Activated CD8-positive, alpha-beta T cell treated with anti-CD3 and anti-CD28 coated beads for 36 hours (primary cell): ENCODE results near the gene TMEM200C. TPM values are rescaled to one million over a fixed set of nuclear protein-coding genes. Genes with fewer than 3 reads are reported as not detected.

ENCODE experiments used
- ATAC-seq: fragments of 200-7000 bp; cut with Tn5 transposase; one replicate; pipeline ENCODE4 v1.10.0; 2021; ENCODE audit warnings: mild to moderate bottlenecking, moderate library complexity
- CTCF ChIA-PET: fragments of 350-600 bp; sonication (Branson Sonifier 250); formaldehyde crosslinking; loops from one replicate; lab custom pipeline; 2021; ENCODE audit warnings: antibody characterized with exemption; lab: Charles Lee
- POLR2A ChIA-PET: fragments of 350-600 bp; sonication (Branson Sonifier 250); formaldehyde crosslinking; loops from one replicate; lab custom pipeline; 2021; ENCODE audit warnings: antibody characterized with exemption; lab: Charles Lee
- DNase-seq: peaks from one replicate; pipeline ENCODE4 v3.0.0-alpha.2; 2020
- H3K27ac Mint-ChIP-seq: one replicate; pipeline ENCODE4 v1.8.0; 2021; ENCODE audit warnings: mild to moderate bottlenecking, mixed read lengths
- H3K27me3 Mint-ChIP-seq: one replicate; pipeline ENCODE4 v1.8.0; 2021; ENCODE audit warnings: mixed read lengths
- H3K36me3 Mint-ChIP-seq: one replicate; pipeline ENCODE4 v1.8.0; 2021; ENCODE audit warnings: low read depth, mixed read lengths
- H3K4me1 Mint-ChIP-seq: one replicate; pipeline ENCODE4 v1.8.0; 2021; ENCODE audit warnings: low read depth, mixed read lengths
- H3K4me3 Mint-ChIP-seq: one replicate; pipeline ENCODE4 v1.8.0; 2021; ENCODE audit warnings: mild to moderate bottlenecking, moderate library complexity, mixed read lengths
- H3K9me3 Mint-ChIP-seq: one replicate; pipeline ENCODE4 v1.8.0; 2021; ENCODE audit warnings: mixed read lengths
- intact Hi-C: fragments of 100-400 bp; cut with micrococcal nuclease; formaldehyde crosslinking; loops from one replicate; pipeline ENCODE4 v1.10.0; 2022
- total RNA-seq, 2 experiments: library from RNA; stranded (reverse); gene quantifications; one replicate each; pipeline ENCODE4 v1.2.3, GENCODE V29; 2021
- TF ChIP-seq, protein P1 (sequence below): fragments of 200-600 bp; IDR thresholded peaks from one replicate; pipeline ENCODE4 v1.8.0; 2022; ENCODE audit warnings: antibody characterized with exemption, mild to moderate bottlenecking

Gene TMEM200C
- not detected for total RNA-seq

DNA sequence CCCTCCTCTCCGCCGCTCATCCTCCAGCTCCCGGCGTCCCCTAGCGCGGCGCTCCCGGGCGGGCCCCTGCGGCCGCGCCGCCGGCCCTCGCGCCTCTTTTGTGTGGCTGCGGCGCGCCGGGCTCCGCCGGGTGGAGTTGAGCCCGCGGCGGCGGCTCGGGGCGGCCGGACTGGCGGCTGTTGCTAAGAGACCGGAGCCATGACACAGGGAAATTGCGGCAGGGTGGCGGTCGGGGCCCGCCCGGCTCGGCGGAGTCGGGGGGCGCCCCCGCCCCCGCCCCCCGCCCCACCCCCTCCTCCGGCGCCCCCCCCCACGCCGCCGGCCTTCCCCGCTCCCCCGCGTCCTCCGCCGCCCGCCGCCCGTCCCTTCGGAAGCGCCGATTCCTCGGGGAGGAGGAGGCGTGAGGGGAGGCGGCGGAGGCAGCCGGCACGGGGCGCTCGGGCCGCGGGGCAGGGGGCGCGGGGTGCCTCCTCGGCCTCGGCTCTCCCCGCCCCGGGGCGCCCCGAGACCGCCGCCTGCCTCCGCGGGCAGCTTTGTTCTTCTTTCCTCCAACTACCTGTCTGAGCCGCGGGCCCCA is at the start of gene TMEM200C:
TMEM200C (minus strand) TSS at position 224 of the 577 bp plus-strand sequence. CDS start 3,459 bp downstream, outside the sequence.
- Mint-ChIP-seq H3K27me3 (peaks cover 61% of the 10 kb centered on the region), H3K4me1 (peaks cover 8% of the 10 kb centered on the region), H3K9me3 (no peaks in the 10 kb centered on the region), H3K4me3 (peak within 1 kb of the TSS; percentile 2), H3K36me3 (no peaks in the 10 kb centered on the region), H3K27ac (no peak within 1 kb of the TSS)
- intact Hi-C loops, result no loop called here
- ChIA-PET POLR2A (no interaction called here), CTCF (no interaction called here)
- TF ChIP-seq, protein P1, sequence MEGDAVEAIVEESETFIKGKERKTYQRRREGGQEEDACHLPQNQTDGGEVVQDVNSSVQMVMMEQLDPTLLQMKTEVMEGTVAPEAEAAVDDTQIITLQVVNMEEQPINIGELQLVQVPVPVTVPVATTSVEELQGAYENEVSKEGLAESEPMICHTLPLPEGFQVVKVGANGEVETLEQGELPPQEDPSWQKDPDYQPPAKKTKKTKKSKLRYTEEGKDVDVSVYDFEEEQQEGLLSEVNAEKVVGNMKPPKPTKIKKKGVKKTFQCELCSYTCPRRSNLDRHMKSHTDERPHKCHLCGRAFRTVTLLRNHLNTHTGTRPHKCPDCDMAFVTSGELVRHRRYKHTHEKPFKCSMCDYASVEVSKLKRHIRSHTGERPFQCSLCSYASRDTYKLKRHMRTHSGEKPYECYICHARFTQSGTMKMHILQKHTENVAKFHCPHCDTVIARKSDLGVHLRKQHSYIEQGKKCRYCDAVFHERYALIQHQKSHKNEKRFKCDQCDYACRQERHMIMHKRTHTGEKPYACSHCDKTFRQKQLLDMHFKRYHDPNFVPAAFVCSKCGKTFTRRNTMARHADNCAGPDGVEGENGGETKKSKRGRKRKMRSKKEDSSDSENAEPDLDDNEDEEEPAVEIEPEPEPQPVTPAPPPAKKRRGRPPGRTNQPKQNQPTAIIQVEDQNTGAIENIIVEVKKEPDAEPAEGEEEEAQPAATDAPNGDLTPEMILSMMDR, result no peak
- peak; percentile 17 for ATAC-seq
- DNase-seq, result no peak

DNA sequence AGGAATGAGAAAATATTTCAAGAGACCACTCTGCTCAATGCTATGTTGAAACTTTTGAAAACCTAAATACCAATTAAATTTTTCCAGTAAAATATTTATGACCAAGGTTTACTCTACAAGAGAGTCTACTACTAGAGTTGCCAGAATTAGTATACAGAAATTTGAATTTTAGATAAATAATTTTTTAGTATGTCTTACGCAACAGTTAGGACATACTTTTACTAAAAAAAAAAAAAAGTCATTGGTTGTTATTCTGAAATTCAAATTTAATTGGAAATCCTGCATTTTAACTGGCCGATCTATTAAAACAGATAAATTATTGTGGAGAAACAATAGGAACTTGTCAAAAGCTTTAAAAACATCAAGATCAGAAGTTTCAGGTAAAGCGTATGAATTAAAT is 49.1 kb upstream of the TMEM200C start:
- Mint-ChIP-seq H3K4me3 (no peak overlapping the region), H3K27me3 (peaks cover 6% of the 10 kb centered on the region), H3K36me3 (no peaks in the 10 kb centered on the region), H3K4me1 (no peaks in the 10 kb centered on the region), H3K27ac (no peak overlapping the region), H3K9me3 (no peaks in the 10 kb centered on the region)
- DNase-seq, result no peak
- POLR2A ChIA-PET, result no interaction called here
- ATAC-seq, result no peak
- TF ChIP-seq, protein P1, result no peak
- CTCF ChIA-PET, result no interaction called here
- intact Hi-C loops, result no loop called here

DNA sequence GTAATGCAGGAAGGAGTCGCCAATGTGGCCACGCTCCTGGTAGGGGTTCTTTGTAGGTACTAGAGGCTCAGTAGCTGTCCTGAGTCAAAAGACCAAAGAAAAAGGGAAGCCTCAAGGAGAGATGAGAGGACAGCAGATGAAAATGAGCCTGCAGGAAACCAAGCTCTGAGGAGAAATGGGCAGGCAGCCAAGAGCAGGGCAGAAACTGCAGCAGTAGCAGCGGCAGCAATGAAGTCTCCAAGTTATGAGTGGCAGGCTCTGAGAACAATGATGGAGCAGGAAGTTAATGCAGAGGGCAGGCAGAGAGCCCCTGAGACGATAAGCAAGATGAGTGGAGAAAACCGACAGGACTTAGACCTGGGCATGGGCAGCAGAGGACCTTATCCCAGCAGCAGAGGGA is 48.2 kb upstream of the TMEM200C start:
- H3K36me3 Mint-ChIP-seq, result no peaks in the 10 kb centered on the region
- DNase-seq, result no peak
- peaks cover 6% of the 10 kb centered on the region for H3K27me3 Mint-ChIP-seq
- no peak overlapping the region for H3K4me3 Mint-ChIP-seq
- intact Hi-C loops, result no loop called here
- H3K4me1 Mint-ChIP-seq, result no peaks in the 10 kb centered on the region
- TF ChIP-seq, protein P1, result no peak
- CTCF ChIA-PET, result no interaction called here
- POLR2A ChIA-PET, result no interaction called here
- H3K9me3 Mint-ChIP-seq, result no peaks in the 10 kb centered on the region
- H3K27ac Mint-ChIP-seq, result no peak overlapping the region
- no peak for ATAC-seq

DNA sequence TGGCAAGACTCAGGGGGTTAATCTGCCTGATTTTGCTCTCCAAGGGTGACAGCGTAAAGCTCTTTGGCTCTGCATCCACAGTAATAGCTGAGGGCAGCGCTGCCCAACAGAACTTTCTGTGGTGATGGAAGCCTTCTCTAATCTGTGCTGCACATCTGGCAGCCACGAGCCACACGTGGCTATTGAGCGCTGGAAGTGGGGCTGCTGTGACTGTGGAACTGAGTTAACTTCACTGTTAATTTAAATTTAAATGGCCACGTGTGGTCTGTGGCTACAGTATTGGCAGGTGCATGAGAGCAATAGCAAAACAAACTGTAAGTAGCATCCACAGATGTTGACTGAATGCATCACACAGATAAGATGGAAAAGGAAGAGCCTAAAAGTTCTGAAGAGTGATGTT is 47.3 kb upstream of the TMEM200C start:
- DNase-seq (no peak), ATAC-seq (no peak)
- ChIA-PET CTCF (no interaction called here), POLR2A (no interaction called here)
- Mint-ChIP-seq H3K36me3 (no peaks in the 10 kb centered on the region), H3K9me3 (no peaks in the 10 kb centered on the region), H3K4me3 (no peak overlapping the region), H3K4me1 (no peaks in the 10 kb centered on the region), H3K27ac (no peak overlapping the region), H3K27me3 (peaks cover 6% of the 10 kb centered on the region)
- TF ChIP-seq, protein P1, result no peak
- intact Hi-C loops, result no loop called here

DNA sequence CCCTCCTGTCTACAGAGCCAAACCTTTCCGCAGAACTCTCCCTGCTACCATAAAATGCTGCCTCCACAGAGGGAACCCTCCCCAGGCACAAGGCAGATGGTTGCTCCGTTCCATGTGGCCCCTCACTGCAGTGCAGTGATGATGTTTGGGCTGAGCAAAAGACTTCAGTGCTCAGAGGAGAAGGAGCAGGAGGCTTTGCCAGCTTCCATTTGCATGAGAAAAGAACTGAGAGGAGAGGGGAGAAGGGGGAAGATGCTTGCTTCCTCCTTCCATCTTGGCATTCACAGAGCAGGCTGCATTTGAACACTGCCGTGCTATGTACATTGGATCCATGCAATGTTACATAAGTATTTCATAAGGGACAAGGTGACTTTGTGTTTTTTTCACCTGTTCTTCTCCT is 46.6 kb upstream of the TMEM200C start:
- no peak for ATAC-seq
- intact Hi-C loops, result no loop called here
- ChIA-PET POLR2A (no interaction called here), CTCF (no interaction called here)
- H3K27ac Mint-ChIP-seq, result no peak overlapping the region
- no peak overlapping the region for H3K4me3 Mint-ChIP-seq
- TF ChIP-seq, protein P1, result no peak
- no peaks in the 10 kb centered on the region for H3K4me1 Mint-ChIP-seq
- no peaks in the 10 kb centered on the region for H3K36me3 Mint-ChIP-seq
- H3K27me3 Mint-ChIP-seq, result peaks cover 6% of the 10 kb centered on the region
- H3K9me3 Mint-ChIP-seq, result no peaks in the 10 kb centered on the region
- no peak for DNase-seq
